Measurements from ENCODE around the gene LMX1A. TPM values are rescaled to one million over a fixed set of nuclear protein-coding genes. Genes with fewer than 3 reads are reported as not detected.

The LMX1A gene
- total and polyA plus RNA-seq, 7 donors = 0.04 to 1.2 (median 0.46) TPM; not detected in 2

DNA sequence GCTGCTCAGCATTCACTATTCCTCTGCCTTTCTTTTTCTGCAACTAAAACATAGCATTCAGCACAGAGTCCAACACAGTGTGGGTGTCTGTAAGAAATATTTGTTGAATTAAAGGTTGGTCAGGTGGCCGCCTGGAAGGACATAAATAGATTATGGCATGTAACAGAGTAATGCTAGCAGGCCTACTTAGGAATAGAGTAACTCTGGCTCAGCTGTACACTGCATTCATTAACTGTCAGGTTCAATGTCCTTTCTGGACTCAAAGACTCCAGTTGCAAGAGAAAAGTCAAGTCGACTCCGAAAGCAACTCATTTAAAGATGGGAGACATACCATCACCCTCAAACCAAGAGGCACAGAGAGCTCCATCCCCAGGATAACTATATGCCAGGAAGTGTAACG is 116.0 kb downstream of the LMX1A start:
- intact Hi-C loops (cut with DNase I) = no loop called here
- H3K27ac ChIP-seq = no peak overlapping the region
- no peak for TF ChIP-seq POLR2A (IDR thresholded peaks at IDR 0.05)
- TF ChIP-seq POLR2AphosphoS5 (IDR thresholded peaks at IDR 0.05) = no peak
- TF ChIP-seq, protein P1, sequence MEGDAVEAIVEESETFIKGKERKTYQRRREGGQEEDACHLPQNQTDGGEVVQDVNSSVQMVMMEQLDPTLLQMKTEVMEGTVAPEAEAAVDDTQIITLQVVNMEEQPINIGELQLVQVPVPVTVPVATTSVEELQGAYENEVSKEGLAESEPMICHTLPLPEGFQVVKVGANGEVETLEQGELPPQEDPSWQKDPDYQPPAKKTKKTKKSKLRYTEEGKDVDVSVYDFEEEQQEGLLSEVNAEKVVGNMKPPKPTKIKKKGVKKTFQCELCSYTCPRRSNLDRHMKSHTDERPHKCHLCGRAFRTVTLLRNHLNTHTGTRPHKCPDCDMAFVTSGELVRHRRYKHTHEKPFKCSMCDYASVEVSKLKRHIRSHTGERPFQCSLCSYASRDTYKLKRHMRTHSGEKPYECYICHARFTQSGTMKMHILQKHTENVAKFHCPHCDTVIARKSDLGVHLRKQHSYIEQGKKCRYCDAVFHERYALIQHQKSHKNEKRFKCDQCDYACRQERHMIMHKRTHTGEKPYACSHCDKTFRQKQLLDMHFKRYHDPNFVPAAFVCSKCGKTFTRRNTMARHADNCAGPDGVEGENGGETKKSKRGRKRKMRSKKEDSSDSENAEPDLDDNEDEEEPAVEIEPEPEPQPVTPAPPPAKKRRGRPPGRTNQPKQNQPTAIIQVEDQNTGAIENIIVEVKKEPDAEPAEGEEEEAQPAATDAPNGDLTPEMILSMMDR (IDR thresholded peaks at IDR 0.05) = no peak
- TF ChIP-seq EP300 (IDR thresholded peaks at IDR 0.05) = no peak
- no peaks in the 10 kb centered on the region for H3K9me3 ChIP-seq
- no peak overlapping the region for H3K4me3 ChIP-seq
- peaks cover 0 to 8% (median 8%) of the 10 kb centered on the region in 4 donors for H3K4me1 ChIP-seq
- H3K36me3 ChIP-seq = no peaks in the 10 kb centered on the region
- H3K27me3 ChIP-seq = peaks cover 4 to 9% (median 7%) of the 10 kb centered on the region in 3 donors
- no peak for DNase-seq
- WGBS, 2 donors = 40 to 53% methylated on average over 4 of the region's 4 CpGs

DNA sequence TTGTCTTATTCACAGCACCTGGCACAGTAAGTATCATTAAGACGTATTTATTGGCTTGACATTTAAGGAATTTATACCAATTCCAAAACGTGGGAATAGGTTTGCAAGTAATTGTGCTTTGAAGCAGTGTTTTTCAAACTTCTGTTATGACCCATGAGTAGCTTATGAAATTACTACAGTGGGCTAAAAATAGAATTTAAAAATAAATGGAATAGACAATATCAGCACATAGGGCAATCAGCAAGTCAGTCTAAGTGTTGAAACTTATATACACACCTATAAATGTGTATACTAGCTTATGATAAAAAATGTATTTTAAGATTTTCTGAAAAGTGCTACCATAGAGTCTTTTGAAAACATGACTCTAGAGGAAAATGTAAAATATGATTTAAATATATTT is 116.6 kb downstream of the LMX1A start:
- 43 to 50% methylated on average over 2 of the region's 2 CpGs for WGBS, 2 donors
- no peak for DNase-seq
- intact Hi-C loops (cut with DNase I) = no loop called here
- no peak overlapping the region for H3K27ac ChIP-seq
- H3K4me3 ChIP-seq = no peak overlapping the region
- peaks cover 4 to 15% (median 11%) of the 10 kb centered on the region in 3 donors for H3K27me3 ChIP-seq
- H3K36me3 ChIP-seq = no peaks in the 10 kb centered on the region
- peaks cover 0 to 13% (median 13%) of the 10 kb centered on the region in 4 donors for H3K4me1 ChIP-seq
- TF ChIP-seq POLR2A (IDR thresholded peaks at IDR 0.05) (no peak), EP300 (IDR thresholded peaks at IDR 0.05) (no peak), POLR2AphosphoS5 (IDR thresholded peaks at IDR 0.05) (no peak)
- TF ChIP-seq, protein P1 (IDR thresholded peaks at IDR 0.05) = no peak
- H3K9me3 ChIP-seq = no peaks in the 10 kb centered on the region

DNA sequence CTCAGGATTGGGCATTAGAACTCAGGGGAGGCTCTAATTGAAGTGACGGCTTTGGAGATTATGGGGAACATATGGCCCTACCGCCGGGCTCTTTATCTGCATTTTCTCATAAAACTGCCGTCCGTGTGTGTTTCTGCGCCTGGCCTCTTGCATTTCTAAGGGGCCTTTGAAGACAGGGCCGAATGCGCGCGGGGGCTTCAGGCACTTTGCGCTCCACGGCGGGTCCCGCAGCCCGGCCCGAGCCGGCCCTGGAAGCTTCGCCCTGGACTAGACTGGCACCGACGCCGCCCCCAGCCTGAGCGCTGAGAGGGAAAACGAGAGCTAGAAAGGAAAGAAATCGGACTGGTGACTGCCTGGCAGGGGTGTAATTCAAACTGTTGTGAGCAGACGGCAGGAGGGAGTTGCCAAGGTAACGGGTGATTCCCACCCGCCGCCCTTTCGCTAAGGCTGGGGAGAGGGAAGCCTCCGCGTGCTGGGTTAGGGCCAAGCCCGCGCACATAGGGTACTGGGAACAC is 120.7 kb downstream of the LMX1A start:
- intact Hi-C loops (cut with DNase I) = no loop called here
- H3K4me1 ChIP-seq = peaks cover 0 to 13% (median 13%) of the 10 kb centered on the region in 4 donors
- no peaks in the 10 kb centered on the region for H3K36me3 ChIP-seq
- TF ChIP-seq EP300 (IDR thresholded peaks at IDR 0.05) (no peak), POLR2AphosphoS5 (IDR thresholded peaks at IDR 0.05) (no peak), POLR2A (IDR thresholded peaks at IDR 0.05) (no peak)
- TF ChIP-seq, protein P1 (IDR thresholded peaks at IDR 0.05) = no peak
- H3K4me3 ChIP-seq = peak overlapping the region; percentile 12 to 53 (median 40)
- H3K27ac ChIP-seq = no peak overlapping the region
- 1 to 2% methylated on average over 33 of the region's 33 CpGs for WGBS, 2 donors
- no peak for DNase-seq
- H3K9me3 ChIP-seq = no peaks in the 10 kb centered on the region
- H3K27me3 ChIP-seq = peaks cover 4 to 47% (median 16%) of the 10 kb centered on the region in 3 donors

DNA sequence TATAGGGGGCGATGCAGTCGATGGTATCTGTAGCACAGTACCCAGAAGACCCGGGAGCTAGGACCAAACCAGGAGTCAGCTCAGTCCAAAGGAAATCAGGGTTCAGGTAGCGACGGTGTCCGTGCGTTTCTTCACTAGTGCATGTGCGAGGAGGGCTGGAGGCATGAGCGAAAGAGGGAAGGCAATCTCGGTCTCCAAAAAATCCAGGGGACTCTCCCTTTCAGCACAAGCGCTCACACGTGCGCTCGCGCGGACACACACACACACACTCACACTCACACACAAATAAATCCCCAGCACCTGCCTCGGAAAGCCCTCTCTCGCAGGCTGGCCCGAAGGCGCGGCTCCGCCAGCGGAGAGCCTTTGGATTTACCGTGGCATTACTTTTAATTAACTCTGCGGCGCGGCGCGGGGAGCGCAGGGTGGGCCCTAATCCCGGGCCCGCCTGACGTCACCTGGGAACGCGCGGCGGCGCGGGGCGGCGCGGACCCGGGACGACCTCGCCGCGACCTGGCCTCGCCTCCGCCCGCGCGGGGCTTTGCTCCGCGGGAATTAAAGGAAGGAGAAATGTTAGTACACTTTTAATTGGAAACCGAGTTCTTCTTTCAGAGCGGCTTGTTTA is 121.2 kb downstream of the LMX1A start:
- no peak for DNase-seq
- TF ChIP-seq POLR2AphosphoS5 (IDR thresholded peaks at IDR 0.05) (no peak), POLR2A (IDR thresholded peaks at IDR 0.05) (no peak), EP300 (IDR thresholded peaks at IDR 0.05) (no peak)
- TF ChIP-seq, protein P1 (IDR thresholded peaks at IDR 0.05) = no peak
- intact Hi-C loops (cut with DNase I) = no loop called here
- H3K4me3 ChIP-seq = peak overlapping the region; percentile 12 to 53 (median 40)
- no peak overlapping the region for H3K27ac ChIP-seq
- peaks cover 4 to 47% (median 16%) of the 10 kb centered on the region in 3 donors for H3K27me3 ChIP-seq
- peaks cover 0 to 13% (median 13%) of the 10 kb centered on the region in 4 donors for H3K4me1 ChIP-seq
- no peaks in the 10 kb centered on the region for H3K9me3 ChIP-seq
- no peaks in the 10 kb centered on the region for H3K36me3 ChIP-seq
- 2 to 4% methylated on average over 56 of the region's 56 CpGs for WGBS, 2 donors

All from sigmoid colon (tissue), 7 donors.